Natural killer cell (primary cell): ENCODE data around the gene CST6. TPM values are rescaled to one million over a fixed set of nuclear protein-coding genes. Genes with fewer than 3 reads are reported as not detected.

Experiments used
- ATAC-seq, 3 donors: fragments of 150-1000 bp in 2 of 3; fragments of 200-7000 bp in 1 of 3; cut with Tn5 transposase; 1 replicate in 1 of 3; 2 replicates in 2 of 3; pipeline ENCODE4 v1.10.0; 2021; ENCODE audit warnings: mild to moderate bottlenecking in 2 of 3, moderate library complexity in 2 of 3
- DNase-seq, 2 donors: peaks; one replicate each; pipeline versions ENCODE4 v3.0.0 to v3.0.0-alpha.2; 2013 to 2021; ENCODE audit warnings: mixed read lengths in 1 of 2
- H3K27ac ChIP-seq: one replicate; pipeline ENCODE4 v1.5.1; 2013; ENCODE audit warnings: mild to moderate bottlenecking, low read length
- H3K27me3 ChIP-seq: one replicate; pipeline ENCODE4 v1.6.1; 2013; ENCODE audit warnings: low read length; ENCODE audit not compliant: control insufficient read depth, insufficient read depth
- H3K36me3 ChIP-seq: one replicate; pipeline ENCODE4 v1.6.1; 2013; ENCODE audit warnings: low read length; ENCODE audit not compliant: control insufficient read depth, insufficient read depth
- H3K4me1 ChIP-seq: one replicate; pipeline ENCODE4 v1.6.1; 2013; ENCODE audit warnings: low read length; ENCODE audit not compliant: control insufficient read depth, insufficient read depth
- H3K4me3 ChIP-seq: one replicate; pipeline ENCODE4 v1.5.1; 2013; ENCODE audit warnings: low read length
- H3K9me3 ChIP-seq: one replicate; pipeline ENCODE4 v1.6.1; 2013; ENCODE audit warnings: low read length; ENCODE audit not compliant: control insufficient read depth, insufficient read depth
- H3K27ac Mint-ChIP-seq, 2 donors: one replicate each; pipeline ENCODE4 v1.8.0; 2022; ENCODE audit warnings: mild to moderate bottlenecking in 2 of 2, mixed read lengths in 2 of 2, moderate library complexity in 1 of 2
- H3K27me3 Mint-ChIP-seq, 2 donors: one replicate each; pipeline ENCODE4 v1.8.0; 2022; ENCODE audit warnings: low read depth in 2 of 2, mixed read lengths in 2 of 2
- H3K36me3 Mint-ChIP-seq: one replicate; pipeline ENCODE4 v1.8.0; 2022; ENCODE audit warnings: mixed read lengths
- H3K4me1 Mint-ChIP-seq, 2 donors: one replicate each; pipeline ENCODE4 v1.8.0; 2022; ENCODE audit warnings: mixed read lengths in 2 of 2
- H3K4me3 Mint-ChIP-seq: one replicate; pipeline ENCODE4 v1.8.0; 2022; ENCODE audit warnings: mild to moderate bottlenecking, moderate library complexity, mixed read lengths
- H3K9me3 Mint-ChIP-seq, 2 donors: one replicate each; pipeline ENCODE4 v1.8.0; 2022; ENCODE audit warnings: mixed read lengths in 2 of 2
- CTCF ChIP-seq: fragments of 200-600 bp; IDR thresholded peaks from one replicate; pipeline ENCODE4 v1.8.0; 2022; ENCODE audit warnings: antibody characterized with exemption
- WGBS: methylation state at CpG from one replicate; pipeline ENCODE4 v1.1.7; 2013; ENCODE audit warnings: missing lambda C conversion rate; ENCODE audit not compliant: insufficient coverage; 5-methylcytosine and 5-hydroxymethylcytosine counted together
- intact Hi-C: fragments of 100-400 bp; cut with micrococcal nuclease; formaldehyde crosslinking; loops from one replicate; pipeline ENCODE4 v1.14.2; 2022
- total RNA-seq, 4 donors: library from RNA; stranded (reverse); fragments of 120-200 nt in 1 of 4; gene quantifications; one replicate each; pipeline versions ENCODE4 v1.2.3 to v1.2.4, GENCODE V29; 2013 to 2022

CST6 gene
- total RNA-seq, 3 donors from 2014 or later (not counting 1 experiment from before 2014, with no cell fraction given), result not detected

DNA sequence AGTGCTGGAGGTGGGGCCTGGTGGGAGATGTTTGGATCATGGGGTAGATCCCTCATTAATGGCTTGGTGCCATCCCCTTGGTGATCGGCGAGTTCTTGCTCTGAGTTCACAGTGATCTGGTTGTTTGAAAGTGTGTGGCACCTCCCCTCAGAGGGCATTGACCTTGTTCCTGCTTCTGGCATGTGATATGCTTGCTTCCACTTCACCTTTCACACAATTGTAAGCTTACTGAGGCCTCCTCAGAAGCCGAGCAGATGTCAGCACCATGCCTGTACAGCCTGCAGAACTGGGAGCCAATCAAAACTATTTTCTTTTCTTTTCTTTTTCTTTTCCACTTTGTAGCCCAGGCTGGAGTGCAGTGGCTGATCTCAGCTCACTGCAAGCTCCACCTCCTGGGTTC, 25.5 kb downstream of the CST6 start:
- intact Hi-C loops, result no loop called here
- Histone ChIP-seq H3K27me3 (peaks cover 4% of the 10 kb centered on the region), H3K4me1 (no peaks in the 10 kb centered on the region), H3K27ac (no peak overlapping the region), H3K9me3 (no peaks in the 10 kb centered on the region), H3K4me3 (no peak overlapping the region), H3K36me3 (no peaks in the 10 kb centered on the region)
- H3K9me3 Mint-ChIP-seq, result no peaks in the 10 kb centered on the region
- DNase-seq (no peak), ATAC-seq (no peak)
- no peaks in the 10 kb centered on the region for H3K4me1 Mint-ChIP-seq
- no peak overlapping the region for H3K27ac Mint-ChIP-seq
- peaks cover 0 to 8% of the 10 kb centered on the region in 2 donors for H3K27me3 Mint-ChIP-seq
- H3K4me3 Mint-ChIP-seq, result no peak overlapping the region
- H3K36me3 Mint-ChIP-seq, result no peaks in the 10 kb centered on the region
- WGBS, result 95% methylated on average over 3 of the region's 3 CpGs
- no peak for TF ChIP-seq CTCF

DNA sequence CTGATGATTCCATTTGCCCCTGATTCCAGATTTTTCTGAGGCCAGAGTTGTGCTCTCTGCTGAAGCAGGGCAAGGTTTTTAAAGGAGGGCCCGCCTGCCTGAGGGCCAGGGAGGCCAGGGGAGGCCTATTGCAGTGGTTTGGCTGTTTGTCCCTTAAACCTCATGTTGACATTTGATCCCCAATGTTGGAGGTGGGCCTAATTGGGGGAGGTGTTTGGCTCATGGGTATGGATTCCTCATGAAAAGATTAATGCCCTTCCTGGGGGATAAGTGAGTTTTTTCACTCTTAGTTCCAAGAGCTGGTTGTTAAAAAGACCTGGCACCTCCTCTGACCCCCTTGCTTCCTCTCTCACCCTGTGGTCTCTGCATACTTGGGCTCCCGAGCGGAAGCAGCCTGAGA, 28.0 kb downstream of the CST6 start:
- Mint-ChIP-seq H3K4me1 (peaks cover 4 to 5% of the 10 kb centered on the region in 2 donors), H3K27me3 (peaks cover 0 to 4% of the 10 kb centered on the region in 2 donors), H3K9me3 (no peaks in the 10 kb centered on the region), H3K4me3 (no peak overlapping the region), H3K36me3 (no peaks in the 10 kb centered on the region), H3K27ac (no peak overlapping the region)
- WGBS, result 92% methylated on average over 3 of the region's 3 CpGs
- peaks cover under 1% of the 10 kb centered on the region for H3K4me1 ChIP-seq
- DNase-seq, result no peak
- no peak overlapping the region for H3K4me3 ChIP-seq
- intact Hi-C loops, result no loop called here
- no peaks in the 10 kb centered on the region for H3K36me3 ChIP-seq
- ATAC-seq, result no peak
- peaks cover 4% of the 10 kb centered on the region for H3K27me3 ChIP-seq
- H3K27ac ChIP-seq, result no peak overlapping the region
- H3K9me3 ChIP-seq, result no peaks in the 10 kb centered on the region
- no peak for TF ChIP-seq CTCF

GRCh38 chr11:66042227-66042995, 30.6 kb downstream of the CST6 start:
- 97% methylated on average over 81 of the region's 81 CpGs for WGBS
- Histone ChIP-seq H3K27ac (no peak overlapping the region), H3K4me3 (no peak overlapping the region), H3K4me1 (peaks cover 10% of the 10 kb centered on the region), H3K36me3 (no peaks in the 10 kb centered on the region), H3K9me3 (no peaks in the 10 kb centered on the region), H3K27me3 (no peaks in the 10 kb centered on the region)
- DNase-seq (no peak), ATAC-seq (no peak)
- Mint-ChIP-seq H3K27ac (no peak overlapping the region), H3K36me3 (no peaks in the 10 kb centered on the region), H3K4me3 (no peak overlapping the region), H3K9me3 (no peaks in the 10 kb centered on the region), H3K4me1 (peaks cover 12% of the 10 kb centered on the region in 2 donors), H3K27me3 (no peaks in the 10 kb centered on the region)
- intact Hi-C loops, result no loop called here
- no peak for TF ChIP-seq CTCF
